ENCODE data around the gene SMIM14.
"Not testable (repeated sequence)": the region's sequence is repeated elsewhere in the genome, so short reads cannot be mapped to it uniquely, and the experiment has no call there.

The SMIM14 gene

GRCh38 chr4:39526765-39527295, 111.8 kb downstream of the SMIM14 start:
- peaks cover 18% of the 10 kb centered on the region for H3K9me3 Mint-ChIP-seq
- H3K4me1 Mint-ChIP-seq (ENCODE audit: low read depth): peaks cover 14% of the 10 kb centered on the region
- no peaks in the 10 kb centered on the region for H3K27me3 Mint-ChIP-seq (ENCODE audit: low read depth)
- peak overlapping the region; percentile 97 for H3K4me3 Mint-ChIP-seq
- DNase-seq (ENCODE audit: low spot score): peak; percentile 44
- peak overlapping the region; percentile 76 for H3K27ac Mint-ChIP-seq
- peaks cover 18% of the 10 kb centered on the region for H3K36me3 Mint-ChIP-seq (ENCODE audit: low read depth)

DNA sequence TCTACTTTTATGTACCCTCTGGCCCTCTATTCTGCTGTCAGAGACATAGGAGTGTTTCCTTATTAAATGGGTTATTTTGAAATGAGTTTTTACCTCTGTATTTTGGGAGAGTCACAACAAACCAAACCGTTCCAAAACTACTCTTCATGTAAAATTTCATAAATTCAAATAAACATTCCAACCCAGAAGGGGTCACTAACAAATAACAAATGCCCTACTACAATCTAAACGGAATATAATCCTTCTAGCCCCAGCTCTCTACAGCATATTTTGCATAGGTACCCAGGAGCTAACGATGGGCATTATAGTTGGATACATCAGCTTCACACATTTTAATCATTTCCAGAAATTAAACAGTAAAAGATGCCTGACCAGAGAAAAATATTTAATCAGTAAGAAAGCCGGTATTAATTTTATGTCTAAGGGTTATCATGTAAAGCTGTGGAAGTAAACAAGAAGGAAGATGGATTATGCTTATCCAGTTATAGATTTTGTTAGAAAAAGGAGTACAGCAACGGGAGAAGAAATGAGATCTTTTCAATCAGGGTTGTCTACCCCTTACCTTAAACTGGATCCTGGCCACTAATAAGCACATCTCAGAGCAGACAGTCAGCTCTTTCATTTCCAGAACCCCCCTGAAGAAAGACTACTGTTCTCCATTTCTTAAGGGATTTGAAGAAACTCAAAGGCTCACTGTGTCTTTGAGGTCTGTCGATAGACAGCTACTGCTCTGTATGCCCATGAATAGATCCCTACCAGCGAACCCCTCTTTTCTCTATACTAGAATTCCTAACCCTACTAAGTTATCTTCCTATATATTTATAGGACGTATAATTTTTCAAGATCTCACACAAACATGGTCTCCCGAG, 112.6 kb downstream of the SMIM14 start:
- no peak for DNase-seq (ENCODE audit: low spot score)
- H3K27ac Mint-ChIP-seq: peak overlapping the region; percentile 76

DNA sequence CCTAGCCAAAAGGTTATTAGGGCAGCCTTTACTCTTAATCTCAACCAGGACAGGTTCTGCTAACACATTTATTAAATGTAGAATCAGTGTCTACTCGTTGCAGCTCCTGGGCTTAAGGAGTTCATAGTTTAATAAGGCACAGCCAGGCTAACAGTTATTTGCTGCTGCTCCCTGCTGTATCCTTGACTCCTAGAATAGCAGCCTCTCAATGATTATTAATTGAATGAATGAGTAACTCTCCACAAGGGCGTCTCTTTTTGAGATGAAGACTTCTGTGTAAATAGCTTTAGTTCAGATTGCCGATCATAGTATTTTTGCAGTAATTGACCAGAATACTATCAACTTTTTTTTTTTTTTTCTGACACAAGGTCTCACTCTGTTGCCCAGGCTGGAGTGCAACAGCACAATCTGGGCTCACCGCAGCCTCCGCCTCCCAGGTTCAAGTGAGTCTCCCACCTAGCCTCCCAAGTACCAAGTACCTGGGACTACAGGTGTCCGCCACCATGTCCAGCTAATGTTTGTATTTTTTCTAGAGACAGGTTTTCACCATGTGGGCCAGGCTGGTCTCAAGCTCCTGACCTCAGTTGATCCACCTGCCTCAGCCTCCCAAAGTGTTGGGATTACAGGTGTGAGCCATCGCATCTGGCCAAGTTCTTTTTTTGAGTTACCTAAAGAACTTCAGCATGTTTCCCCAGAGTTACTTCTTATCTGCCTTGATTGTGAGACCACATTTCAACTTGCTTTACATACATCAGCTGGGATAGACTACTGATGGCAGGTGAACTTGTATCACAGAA, 114.3 kb downstream of the SMIM14 start:
- H3K36me3 Mint-ChIP-seq (ENCODE audit: low read depth): peaks cover 4% of the 10 kb centered on the region
- H3K27me3 Mint-ChIP-seq (ENCODE audit: low read depth): no peaks in the 10 kb centered on the region
- no peaks in the 10 kb centered on the region for H3K9me3 Mint-ChIP-seq
- no peak for DNase-seq (ENCODE audit: low spot score)
- no peak overlapping the region for H3K27ac Mint-ChIP-seq
- H3K4me1 Mint-ChIP-seq (ENCODE audit: low read depth): peaks cover 14% of the 10 kb centered on the region
- H3K4me3 Mint-ChIP-seq: no peak overlapping the region

More for the DNA sequence above, 112.6 kb downstream of the SMIM14 start:
- Mint-ChIP-seq H3K4me3 (peak overlapping the region; percentile 97), H3K27me3 (ENCODE audit: low read depth) (no peaks in the 10 kb centered on the region), H3K9me3 (peaks cover 10% of the 10 kb centered on the region), H3K4me1 (ENCODE audit: low read depth) (peaks cover 14% of the 10 kb centered on the region), H3K36me3 (ENCODE audit: low read depth) (peaks cover 13% of the 10 kb centered on the region)

GRCh38 chr4:39522068-39522467, 116.6 kb downstream of the SMIM14 start:
- no peaks in the 10 kb centered on the region for H3K9me3 Mint-ChIP-seq
- peaks cover 2% of the 10 kb centered on the region for H3K36me3 Mint-ChIP-seq (ENCODE audit: low read depth)
- no peaks in the 10 kb centered on the region for H3K27me3 Mint-ChIP-seq (ENCODE audit: low read depth)
- peaks cover 7% of the 10 kb centered on the region for H3K4me1 Mint-ChIP-seq (ENCODE audit: low read depth)
- no peak for DNase-seq (ENCODE audit: low spot score)
- no peak overlapping the region for H3K4me3 Mint-ChIP-seq
- H3K27ac Mint-ChIP-seq: no peak overlapping the region

- Mint-ChIP-seq H3K9me3 (no peaks in the 10 kb centered on the region), H3K36me3 (ENCODE audit: low read depth) (peaks cover 4% of the 10 kb centered on the region), H3K27me3 (ENCODE audit: low read depth) (no peaks in the 10 kb centered on the region), H3K4me3 (no peak overlapping the region), H3K4me1 (ENCODE audit: low read depth) (peaks cover 5% of the 10 kb centered on the region), H3K27ac (no peak overlapping the region)
- DNase-seq (ENCODE audit: low spot score): no peak
These were observed 117.3 kb downstream of the SMIM14 start for GRCh38 chr4:39521253-39521919.

DNA sequence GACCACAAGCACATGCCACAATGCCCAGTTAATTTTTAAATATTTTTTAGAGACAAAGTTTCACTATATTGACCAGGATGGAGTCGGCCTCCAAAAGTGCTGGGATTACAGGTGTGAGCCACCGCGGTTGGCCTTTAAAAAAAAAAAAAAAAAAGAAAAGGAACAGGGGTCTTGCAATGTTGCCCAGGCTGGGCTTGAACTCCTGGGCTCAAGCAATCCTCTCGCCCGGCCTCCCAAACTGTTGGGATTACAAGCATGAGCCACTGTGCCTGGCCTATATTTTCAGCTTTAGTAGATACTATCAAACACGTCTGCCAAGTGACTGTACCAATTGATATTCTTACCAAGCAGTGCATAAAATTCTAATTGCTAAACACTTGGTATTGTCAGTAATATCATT, 120.2 kb downstream of the SMIM14 start:
- Mint-ChIP-seq H3K9me3 (no peaks in the 10 kb centered on the region), H3K36me3 (ENCODE audit: low read depth) (peaks cover 7% of the 10 kb centered on the region), H3K4me1 (ENCODE audit: low read depth) (no peaks in the 10 kb centered on the region), H3K27me3 (ENCODE audit: low read depth) (no peaks in the 10 kb centered on the region), H3K4me3 (no peak overlapping the region), H3K27ac (no peak overlapping the region)
- DNase-seq (ENCODE audit: low spot score): no peak

DNA sequence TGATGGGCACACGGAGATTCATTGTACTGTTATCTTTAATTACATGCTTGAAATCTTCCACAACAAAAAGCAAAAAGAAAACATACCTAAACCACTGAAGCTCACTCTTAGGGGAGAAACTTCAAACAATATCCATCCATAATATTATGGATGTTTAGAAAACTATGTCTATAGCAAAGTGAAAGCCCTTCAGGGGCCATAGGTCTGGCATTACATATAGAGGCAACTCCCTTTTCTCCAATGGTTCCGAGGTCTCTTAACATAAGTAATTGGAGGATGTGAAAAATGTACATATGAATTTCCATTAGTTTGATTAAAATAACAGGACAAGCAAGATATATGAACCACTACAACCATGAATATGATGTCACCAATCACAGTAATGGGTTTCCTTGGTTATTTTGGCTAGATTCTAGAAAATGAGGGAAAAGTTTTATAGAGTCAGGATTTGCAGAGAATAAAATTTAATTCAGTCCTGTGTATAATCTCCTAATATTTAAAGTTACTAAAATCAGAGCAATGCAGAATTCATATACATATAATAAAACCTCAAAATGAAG, 122.2 kb downstream of the SMIM14 start:
- Mint-ChIP-seq H3K4me3 (no peak overlapping the region), H3K4me1 (ENCODE audit: low read depth) (no peaks in the 10 kb centered on the region), H3K36me3 (ENCODE audit: low read depth) (peaks cover 9% of the 10 kb centered on the region), H3K27ac (no peak overlapping the region), H3K9me3 (no peaks in the 10 kb centered on the region), H3K27me3 (ENCODE audit: low read depth) (no peaks in the 10 kb centered on the region)
- DNase-seq (ENCODE audit: low spot score): no peak

DNA sequence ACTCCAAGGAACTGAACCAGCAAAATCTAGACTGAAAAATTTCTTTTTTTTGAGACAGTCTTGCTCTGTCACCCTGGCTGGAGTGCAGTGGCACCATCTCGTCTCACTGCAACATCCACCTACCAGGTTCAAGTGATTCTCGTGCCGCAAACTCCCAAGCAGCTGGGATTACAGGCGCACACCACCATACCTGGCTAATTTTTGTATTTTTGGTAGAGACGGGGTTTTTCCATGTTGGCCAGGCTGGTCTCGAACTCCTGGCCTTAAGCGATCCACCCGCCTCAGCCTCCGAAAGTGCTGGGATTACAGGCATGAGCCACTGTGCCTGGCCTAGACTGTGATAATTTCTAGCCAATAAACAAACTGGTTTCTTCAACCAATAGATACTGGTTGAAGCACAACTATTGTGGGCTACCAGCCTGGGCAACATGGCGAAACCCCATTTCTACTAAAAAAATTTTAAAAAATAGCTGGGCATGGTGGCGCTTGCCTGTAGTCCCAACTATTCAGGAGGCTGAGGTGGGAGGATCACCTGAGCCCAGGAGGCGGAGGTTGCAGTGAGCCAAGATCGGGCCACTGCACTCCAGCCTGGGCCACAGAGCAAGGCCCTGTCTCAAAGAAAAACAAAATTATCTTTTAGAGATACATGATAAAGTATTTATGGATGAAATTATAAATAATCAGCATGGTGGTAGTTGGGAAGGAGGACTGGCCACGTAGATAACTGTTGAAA, 122.8 kb downstream of the SMIM14 start:
- H3K27me3 Mint-ChIP-seq (ENCODE audit: low read depth); H3K36me3 Mint-ChIP-seq (ENCODE audit: low read depth): not testable (repeated sequence)

GRCh38 chr4:39514888-39515401, 123.7 kb downstream of the SMIM14 start:
- Mint-ChIP-seq H3K9me3 (no peaks in the 10 kb centered on the region), H3K4me3 (no peak overlapping the region), H3K27ac (no peak overlapping the region), H3K27me3 (ENCODE audit: low read depth) (no peaks in the 10 kb centered on the region), H3K36me3 (ENCODE audit: low read depth) (peaks cover 9% of the 10 kb centered on the region), H3K4me1 (ENCODE audit: low read depth) (no peaks in the 10 kb centered on the region)
- DNase-seq (ENCODE audit: low spot score): no peak

More for the DNA sequence above, 122.8 kb downstream of the SMIM14 start:
- H3K27ac Mint-ChIP-seq; H3K9me3 Mint-ChIP-seq; H3K4me1 Mint-ChIP-seq (ENCODE audit: low read depth); H3K4me3 Mint-ChIP-seq; DNase-seq (ENCODE audit: low spot score): not testable (repeated sequence)

GRCh38 chr4:39514266-39514665, 124.4 kb downstream of the SMIM14 start:
- H3K36me3 Mint-ChIP-seq (ENCODE audit: low read depth): peaks cover 13% of the 10 kb centered on the region
- not testable (repeated sequence) for DNase-seq (ENCODE audit: low spot score); H3K27me3 Mint-ChIP-seq (ENCODE audit: low read depth); H3K27ac Mint-ChIP-seq; H3K9me3 Mint-ChIP-seq; H3K4me3 Mint-ChIP-seq; H3K4me1 Mint-ChIP-seq (ENCODE audit: low read depth)

DNA sequence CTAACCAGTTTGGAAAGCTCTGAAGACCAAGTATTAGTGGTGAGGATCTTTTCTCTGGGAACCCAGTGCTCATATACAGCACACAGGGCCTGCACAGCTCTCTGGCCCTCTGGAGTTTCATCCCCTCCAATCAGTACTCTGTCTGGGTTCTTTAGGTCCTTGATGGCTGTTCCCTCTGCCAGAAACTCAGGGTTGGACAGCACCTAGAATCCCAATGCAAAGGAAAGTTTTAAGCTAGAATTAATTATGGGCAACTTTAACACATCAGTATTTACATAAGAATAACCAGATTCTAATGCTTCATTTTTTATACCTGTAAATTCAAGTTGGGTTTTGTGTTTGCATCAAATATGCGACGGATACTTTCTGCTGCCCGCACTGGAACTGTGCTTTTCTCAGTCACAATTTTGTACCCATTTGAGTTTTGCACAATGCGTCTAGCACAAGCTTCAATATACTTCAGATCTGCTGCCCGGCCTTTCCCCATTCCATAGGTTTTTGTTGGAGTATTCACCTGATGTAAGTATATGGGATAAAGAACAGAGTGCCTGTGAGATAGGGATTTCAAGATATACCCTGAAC, 128.2 kb downstream of the SMIM14 start:
- Mint-ChIP-seq H3K27ac (no peak overlapping the region), H3K4me3 (no peak overlapping the region), H3K27me3 (ENCODE audit: low read depth) (no peaks in the 10 kb centered on the region), H3K36me3 (ENCODE audit: low read depth) (peaks cover 15% of the 10 kb centered on the region), H3K9me3 (no peaks in the 10 kb centered on the region), H3K4me1 (ENCODE audit: low read depth) (no peaks in the 10 kb centered on the region)
- DNase-seq (ENCODE audit: low spot score): no peak

- no peak for DNase-seq (ENCODE audit: low spot score)
- no peaks in the 10 kb centered on the region for H3K9me3 Mint-ChIP-seq
- peaks cover 26% of the 10 kb centered on the region for H3K36me3 Mint-ChIP-seq (ENCODE audit: low read depth)
- H3K4me3 Mint-ChIP-seq: no peak overlapping the region
- no peaks in the 10 kb centered on the region for H3K4me1 Mint-ChIP-seq (ENCODE audit: low read depth)
- H3K27ac Mint-ChIP-seq: no peak overlapping the region
- H3K27me3 Mint-ChIP-seq (ENCODE audit: low read depth): no peaks in the 10 kb centered on the region
These were observed 133.1 kb downstream of the SMIM14 start for GRCh38 chr4:39505581-39505980.
